HepG2 (cell line): Measurements from ENCODE around the gene IGF2. TPM values are rescaled to one million over a fixed set of nuclear protein-coding genes. Genes with fewer than 3 reads are reported as not detected.

Experiments used
- AFF4 ChIP-seq: sonication (generic); formaldehyde crosslinking; IDR thresholded peaks from 2 replicates; pipeline ENCODE4 v1.4.0; 2020; ENCODE audit warnings: missing genetic modification reagents
- CBX1 ChIP-seq: IDR thresholded peaks from one replicate; pipeline ENCODE4 v1.6.1; 2016; ENCODE audit warnings: antibody characterized with exemption, low read depth
- ESRRA ChIP-seq: sonication (generic); formaldehyde crosslinking; IDR thresholded peaks from 2 replicates; pipeline ENCODE4 v1.5.1; 2020; ENCODE audit warnings: mild to moderate bottlenecking, low read depth, missing genetic modification reagents
- HOXD1 ChIP-seq: sonication (generic); formaldehyde crosslinking; IDR thresholded peaks from 2 replicates; pipeline ENCODE4 v1.5.0; 2020; ENCODE audit warnings: missing genetic modification reagents
- KLF12 ChIP-seq: sonication (generic); formaldehyde crosslinking; IDR thresholded peaks from 2 replicates; pipeline ENCODE4 v1.4.0; 2020; ENCODE audit warnings: missing genetic modification reagents, borderline replicate concordance
- MEIS1 ChIP-seq: sonication (generic); formaldehyde crosslinking; IDR thresholded peaks from 2 replicates; pipeline ENCODE4 v1.9.0; 2021; ENCODE audit warnings: mild to moderate bottlenecking, missing genetic modification reagents, moderate library complexity, borderline replicate concordance
- NFE2 ChIP-seq: sonication (generic); formaldehyde crosslinking; IDR thresholded peaks from 2 replicates; pipeline ENCODE4 v1.4.0; 2020; ENCODE audit warnings: missing genetic modification reagents
- NFE2L1 ChIP-seq: sonication (generic); formaldehyde crosslinking; IDR thresholded peaks from 2 replicates; pipeline ENCODE4 v1.4.0; 2020; ENCODE audit warnings: missing genetic modification reagents, mild to moderate bottlenecking, borderline replicate concordance
- SATB2 ChIP-seq: sonication (generic); formaldehyde crosslinking; IDR thresholded peaks from 2 replicates; pipeline ENCODE4 v1.5.0; 2020; ENCODE audit warnings: missing genetic modification reagents
- ZFP62 ChIP-seq: sonication (generic); formaldehyde crosslinking; IDR thresholded peaks from 2 replicates; pipeline ENCODE4 v1.4.0; 2020; ENCODE audit warnings: missing genetic modification reagents
- ZFY ChIP-seq: sonication (generic); formaldehyde crosslinking; IDR thresholded peaks from 2 replicates; pipeline ENCODE4 v1.4.0; 2020; ENCODE audit warnings: missing genetic modification reagents
- ZNF234 ChIP-seq: sonication (generic); formaldehyde crosslinking; conservative IDR thresholded peaks from 2 replicates; pipeline ENCODE4 v1.5.1; 2020; ENCODE audit warnings: mild to moderate bottlenecking, missing genetic modification reagents
- ZNF260 ChIP-seq: sonication (generic); formaldehyde crosslinking; IDR thresholded peaks from 2 replicates; pipeline ENCODE4 v1.4.0; 2020; ENCODE audit warnings: missing genetic modification reagents, low read depth, mild to moderate bottlenecking, borderline replicate concordance
- ZNF543 ChIP-seq: sonication (generic); formaldehyde crosslinking; IDR thresholded peaks from 2 replicates; pipeline ENCODE4 v1.4.0; 2020; ENCODE audit warnings: mild to moderate bottlenecking, missing genetic modification reagents
- ZNF678 ChIP-seq: sonication (generic); formaldehyde crosslinking; IDR thresholded peaks from 2 replicates; pipeline ENCODE4 v1.4.0; 2020; ENCODE audit warnings: mild to moderate bottlenecking, missing genetic modification reagents
- ZNF724P ChIP-seq: sonication (generic); formaldehyde crosslinking; IDR thresholded peaks from 2 replicates; pipeline ENCODE4 v1.8.0; 2022; ENCODE audit warnings: missing genetic modification reagents, borderline replicate concordance
- ZNF746 ChIP-seq: sonication (generic); formaldehyde crosslinking; IDR thresholded peaks from 2 replicates; pipeline ENCODE4 v1.8.0; 2022; ENCODE audit warnings: mild to moderate bottlenecking, missing genetic modification reagents
- ZNF766 ChIP-seq: sonication (generic); formaldehyde crosslinking; IDR thresholded peaks from 2 replicates; pipeline ENCODE4 v1.5.0; 2020; ENCODE audit warnings: missing genetic modification reagents, borderline replicate concordance
- polyA plus RNA-seq, 8 experiments: library from polyadenylated mRNA; depleted of rRNA in 3 of 8; stranded (reverse) in 7 of 8; unstranded in 1 of 8; fragments of >200 nt; fragmentation: Illumina TruSeq in 4 of 8; extraction: Trizol in 4 of 8; gene quantifications; 2 replicates each; pipeline versions ENCODE4 v1.2.1 to v1.2.3, GENCODE V29; 2011 to 2016; ENCODE audit warnings: low read depth in 4 of 8, missing spikeins in 1 of 8, mixed read lengths in 1 of 8; ENCODE audit not compliant: insufficient read depth in 1 of 8
- total RNA-seq, 5 experiments: library from RNA; depleted of rRNA; stranded (reverse); fragments of >200 nt; fragmentation: Illumina TruSeq; extraction: Trizol; gene quantifications; 2 replicates each; pipeline ENCODE4 v1.2.3, GENCODE V29; 2016; ENCODE audit warnings: low read depth in 1 of 5
- TF ChIP-seq, protein P1 (sequence below): sonication (generic); formaldehyde crosslinking; IDR thresholded peaks from 2 replicates; pipeline ENCODE4 v1.5.1; 2020; ENCODE audit warnings: missing genetic modification reagents, mild to moderate bottlenecking, borderline replicate concordance

IGF2 gene
- total and polyA plus RNA-seq, 2 of the 13 experiments (the other 11 are each of a cell fraction or from before 2014, with no cell fraction given) = 79.1 to 254 TPM

GRCh38 chr11:2133241-2134021, 5.8 kb downstream of the IGF2 start (continued):
- peak; percentile 78; the same call in 1 of the 2 replicates for TF ChIP-seq MEIS1 (CRISPR knock-in tag)
- peak; percentile 19 for TF ChIP-seq ZNF724P (CRISPR knock-in tag)
- TF ChIP-seq ZFY (CRISPR knock-in tag) = 0 out of 2 replicates have a peak, but pooled peaks have one; percentile 6
- TF ChIP-seq ZNF746 = no peak
- TF ChIP-seq SATB2 (CRISPR knock-in tag) = no peak
- no peak for TF ChIP-seq ZNF234
- TF ChIP-seq, protein P1, sequence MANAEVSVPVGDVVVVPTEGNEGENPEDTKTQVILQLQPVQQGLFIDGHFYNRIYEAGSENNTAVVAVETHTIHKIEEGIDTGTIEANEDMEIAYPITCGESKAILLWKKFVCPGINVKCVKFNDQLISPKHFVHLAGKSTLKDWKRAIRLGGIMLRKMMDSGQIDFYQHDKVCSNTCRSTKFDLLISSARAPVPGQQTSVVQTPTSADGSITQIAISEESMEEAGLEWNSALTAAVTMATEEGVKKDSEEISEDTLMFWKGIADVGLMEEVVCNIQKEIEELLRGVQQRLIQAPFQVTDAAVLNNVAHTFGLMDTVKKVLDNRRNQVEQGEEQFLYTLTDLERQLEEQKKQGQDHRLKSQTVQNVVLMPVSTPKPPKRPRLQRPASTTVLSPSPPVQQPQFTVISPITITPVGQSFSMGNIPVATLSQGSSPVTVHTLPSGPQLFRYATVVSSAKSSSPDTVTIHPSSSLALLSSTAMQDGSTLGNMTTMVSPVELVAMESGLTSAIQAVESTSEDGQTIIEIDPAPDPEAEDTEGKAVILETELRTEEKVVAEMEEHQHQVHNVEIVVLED (CRISPR knock-in tag) = no peak
- no peak for TF ChIP-seq NFE2L1 (CRISPR knock-in tag)
- no peak for TF ChIP-seq ZFP62
- no peak for TF ChIP-seq KLF12 (CRISPR knock-in tag)
- TF ChIP-seq ZNF766 = no peak
- no peak for TF ChIP-seq ZNF260 (CRISPR knock-in tag)
- 0 out of 2 replicates have a peak, but pooled peaks have one; percentile 60 for TF ChIP-seq ZNF543 (CRISPR knock-in tag)
- TF ChIP-seq HOXD1 (CRISPR knock-in tag) = no peak
- TF ChIP-seq ESRRA (CRISPR knock-in tag) = no peak
- no peak for TF ChIP-seq ZNF678 (CRISPR knock-in tag)
- TF ChIP-seq AFF4 (CRISPR knock-in tag) = peak; percentile 91
- TF ChIP-seq NFE2 (CRISPR knock-in tag) = no peak
- peak; percentile 76 for TF ChIP-seq CBX1
